Omental fat pad (tissue), 4 donors: Measurements from ENCODE around the gene KRTAP10-1. TPM values are rescaled to one million over a fixed set of nuclear protein-coding genes. Genes with fewer than 3 reads are reported as not detected.
"Not testable (repeated sequence)": the region's sequence is repeated elsewhere in the genome, so short reads cannot be mapped to it uniquely, and the experiment has no call there.

ENCODE experiments used
- ATAC-seq: fragments of 150-250 bp; one replicate; pipeline ENCODE4 v1.9.1; 2016; ENCODE audit warnings: mild to moderate bottlenecking, moderate library complexity; ENCODE audit not compliant: low FRiP score
- DNase-seq: peaks from one replicate; pipeline ENCODE4 v3.0.0-alpha.2; 2019; ENCODE audit warnings: low spot score
- CTCF ChIP-seq, 3 donors: fragments of 450-650 bp; IDR thresholded peaks; one replicate each; pipeline ENCODE4 v1.5.1; 2016 to 2017; ENCODE audit warnings: antibody characterized with exemption in 3 of 3, mild to moderate bottlenecking in 3 of 3, moderate library complexity in 2 of 3
- total RNA-seq, 4 donors: library from RNA; depleted of rRNA; stranded (reverse); fragments of >200 nt; gene quantifications; one replicate each; pipeline ENCODE4 v1.1.0, GENCODE V29; 2016

KRTAP10-1 gene
- total RNA-seq = not detected

- no peak for DNase-seq
- no peak for TF ChIP-seq CTCF (IDR thresholded peaks at IDR 0.05)
- ATAC-seq = no peak
These were observed at the start of gene KRTAP10-1 for GRCh38 chr21:44539991-44540666. TSS of gene KRTAP10-1 (minus strand) at chr21:44540195. CDS start at chr21:44540150, 45 bp downstream.

- ATAC-seq = no peak
- no peak for TF ChIP-seq CTCF (IDR thresholded peaks at IDR 0.05)
- no peak for DNase-seq
These were observed 49.1 kb upstream of the KRTAP10-1 start for GRCh38 chr21:44589094-44589493.

- ATAC-seq (no peak), DNase-seq (no peak)
- no peak for TF ChIP-seq CTCF (IDR thresholded peaks at IDR 0.05)
These were observed 45.9 kb upstream of the KRTAP10-1 start for GRCh38 chr21:44585892-44586291.

DNA sequence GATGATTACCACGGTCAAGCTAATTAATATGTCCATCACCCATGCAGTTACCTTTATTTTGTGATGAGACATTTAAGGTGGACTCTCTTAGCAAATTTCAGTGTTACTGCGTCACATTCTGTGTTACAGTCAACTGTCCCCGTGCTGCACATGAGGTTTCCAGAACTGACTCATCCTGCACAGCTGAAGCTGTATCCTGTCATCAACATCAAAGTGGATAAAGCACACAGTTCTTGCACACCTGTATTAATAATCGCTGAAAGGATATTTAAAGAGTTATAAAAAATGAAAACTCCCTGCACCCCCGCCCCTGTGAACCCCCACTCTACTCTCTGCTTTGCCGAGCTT, 43.8 kb upstream of the KRTAP10-1 start:
- TF ChIP-seq CTCF (IDR thresholded peaks at IDR 0.05) = no peak

DNA sequence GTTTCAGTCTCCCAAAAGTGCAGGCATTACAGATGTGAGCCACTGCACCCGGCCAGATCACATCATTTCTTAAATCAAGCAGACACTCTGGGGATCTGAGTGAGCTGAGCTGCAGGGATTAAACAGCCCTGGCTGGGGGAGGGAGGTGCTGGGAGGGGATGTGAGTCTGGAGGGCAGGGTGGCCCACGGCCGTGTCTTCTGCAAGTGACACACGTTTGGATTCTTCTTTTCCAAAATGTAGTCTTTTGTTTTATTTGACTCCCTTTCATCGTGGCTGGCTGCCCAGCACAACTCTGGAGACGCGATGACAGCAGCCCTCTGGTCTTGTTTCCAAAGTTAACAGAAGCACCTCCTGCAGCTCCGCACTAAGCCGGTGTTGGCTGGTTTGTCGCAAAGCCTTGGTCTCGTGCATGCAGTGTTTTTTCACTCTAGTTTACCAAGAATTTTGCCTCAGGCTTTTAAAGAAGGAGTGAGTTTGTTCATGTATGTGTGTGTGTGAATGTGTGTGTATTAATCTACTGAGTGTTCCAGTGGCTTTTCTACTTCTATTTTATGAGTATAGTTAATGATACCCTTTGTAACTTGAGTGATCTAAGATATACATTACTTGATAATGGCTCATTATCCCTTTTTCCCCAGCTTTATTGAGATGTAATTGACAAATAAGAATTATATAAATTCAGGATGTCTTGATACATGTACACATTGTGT, 43.2 kb upstream of the KRTAP10-1 start:
- TF ChIP-seq CTCF (IDR thresholded peaks at IDR 0.05) = no peak
- ATAC-seq (no peak), DNase-seq (no peak)

More for the DNA sequence above, 43.8 kb upstream of the KRTAP10-1 start:
- DNase-seq (no peak), ATAC-seq (no peak)

DNA sequence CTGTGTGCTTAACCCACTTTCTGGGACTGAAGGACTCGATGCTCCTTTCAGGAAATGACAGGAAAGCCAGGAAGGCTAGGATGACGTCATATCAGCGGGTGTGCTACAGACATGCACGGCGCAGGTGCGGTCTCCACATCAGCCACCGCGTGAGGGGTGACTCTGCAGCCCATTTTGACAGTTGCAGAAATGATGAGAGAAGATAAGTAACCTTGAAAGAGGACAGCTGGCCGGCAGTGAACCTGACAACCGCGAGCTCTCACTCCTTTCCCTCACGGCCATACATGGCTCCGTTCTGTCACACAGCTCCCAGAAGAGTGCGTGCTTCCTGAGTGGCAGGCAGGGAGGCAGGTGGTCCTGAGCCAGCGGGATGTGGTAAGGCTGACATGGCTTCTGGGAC, 42.1 kb upstream of the KRTAP10-1 start:
- DNase-seq (no peak), ATAC-seq (no peak)
- TF ChIP-seq CTCF (IDR thresholded peaks at IDR 0.05) = no peak

GRCh38 chr21:44581158-44581557, 41.2 kb upstream of the KRTAP10-1 start:
- no peak for ATAC-seq
- no peak for DNase-seq
- TF ChIP-seq CTCF (IDR thresholded peaks at IDR 0.05) = no peak

- ATAC-seq, DNase-seq: not testable (repeated sequence)
These were observed 40.3 kb upstream of the KRTAP10-1 start, which contains the start of gene KRTAP10-5 for GRCh38 chr21:44580231-44580821. TSS of gene KRTAP10-5 (minus strand) at chr21:44580604. CDS start at chr21:44580578, 26 bp downstream.
